HL-60 (cell line): ENCODE results near the gene TNC.

Source experiments
- DNase-seq, 2 experiments: peaks; one replicate each; pipeline ENCODE4 v3.0.0-alpha.2; 2010 to 2020; ENCODE audit warnings: low read depth in 1 of 2, low spot score in 1 of 2
- H3K27ac ChIP-seq: fragments of 250-450 bp; sonication (Bioruptor Pico); replicated peaks from 2 replicates; pipeline ENCODE4 v1.5.1; 2020; ENCODE audit warnings: mild to moderate bottlenecking, moderate library complexity
- H3K27me3 ChIP-seq: fragments of 250-450 bp; sonication (Bioruptor Pico); 2 replicates; pipeline ENCODE4 v1.5.1; 2021; ENCODE audit warnings: mild to moderate bottlenecking, moderate library complexity; ENCODE audit not compliant: insufficient read depth, poor library complexity, severe bottlenecking
- H3K4me3 ChIP-seq: replicated peaks from 2 replicates; pipeline ENCODE4 v1.5.1; 2011; ENCODE audit warnings: mild to moderate bottlenecking, control low read depth, low read length; ENCODE audit not compliant: insufficient read depth
- GABPA ChIP-seq: IDR thresholded peaks from 2 replicates; pipeline ENCODE4 v1.6.1; 2012; ENCODE audit warnings: low read depth
- POLR2AphosphoS5 ChIP-seq: IDR thresholded peaks from 2 replicates; pipeline ENCODE4 v1.6.1; 2012; ENCODE audit warnings: low read depth
- SPI1 ChIP-seq: IDR thresholded peaks from 2 replicates; pipeline ENCODE4 v1.6.1; 2012; ENCODE audit warnings: low read depth, mild to moderate bottlenecking, borderline replicate concordance
- TF ChIP-seq, protein P1 (sequence below): IDR thresholded peaks from one replicate; pipeline ENCODE4 v1.5.1; 2011; ENCODE audit warnings: low read length, control low read depth, inconsistent platforms; ENCODE audit not compliant: insufficient read depth
- TF ChIP-seq, protein P2 (sequence below): IDR thresholded peaks from 2 replicates; pipeline ENCODE4 v1.6.1; 2012; ENCODE audit warnings: low read depth; ENCODE audit not compliant: insufficient replicate concordance

Gene TNC

GRCh38 chr9:115039516-115040120, 78.3 kb downstream of the TNC start:
- DNase-seq, result no peak
- TF ChIP-seq, protein P1, sequence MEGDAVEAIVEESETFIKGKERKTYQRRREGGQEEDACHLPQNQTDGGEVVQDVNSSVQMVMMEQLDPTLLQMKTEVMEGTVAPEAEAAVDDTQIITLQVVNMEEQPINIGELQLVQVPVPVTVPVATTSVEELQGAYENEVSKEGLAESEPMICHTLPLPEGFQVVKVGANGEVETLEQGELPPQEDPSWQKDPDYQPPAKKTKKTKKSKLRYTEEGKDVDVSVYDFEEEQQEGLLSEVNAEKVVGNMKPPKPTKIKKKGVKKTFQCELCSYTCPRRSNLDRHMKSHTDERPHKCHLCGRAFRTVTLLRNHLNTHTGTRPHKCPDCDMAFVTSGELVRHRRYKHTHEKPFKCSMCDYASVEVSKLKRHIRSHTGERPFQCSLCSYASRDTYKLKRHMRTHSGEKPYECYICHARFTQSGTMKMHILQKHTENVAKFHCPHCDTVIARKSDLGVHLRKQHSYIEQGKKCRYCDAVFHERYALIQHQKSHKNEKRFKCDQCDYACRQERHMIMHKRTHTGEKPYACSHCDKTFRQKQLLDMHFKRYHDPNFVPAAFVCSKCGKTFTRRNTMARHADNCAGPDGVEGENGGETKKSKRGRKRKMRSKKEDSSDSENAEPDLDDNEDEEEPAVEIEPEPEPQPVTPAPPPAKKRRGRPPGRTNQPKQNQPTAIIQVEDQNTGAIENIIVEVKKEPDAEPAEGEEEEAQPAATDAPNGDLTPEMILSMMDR, result no peak
- TF ChIP-seq, protein P2, sequence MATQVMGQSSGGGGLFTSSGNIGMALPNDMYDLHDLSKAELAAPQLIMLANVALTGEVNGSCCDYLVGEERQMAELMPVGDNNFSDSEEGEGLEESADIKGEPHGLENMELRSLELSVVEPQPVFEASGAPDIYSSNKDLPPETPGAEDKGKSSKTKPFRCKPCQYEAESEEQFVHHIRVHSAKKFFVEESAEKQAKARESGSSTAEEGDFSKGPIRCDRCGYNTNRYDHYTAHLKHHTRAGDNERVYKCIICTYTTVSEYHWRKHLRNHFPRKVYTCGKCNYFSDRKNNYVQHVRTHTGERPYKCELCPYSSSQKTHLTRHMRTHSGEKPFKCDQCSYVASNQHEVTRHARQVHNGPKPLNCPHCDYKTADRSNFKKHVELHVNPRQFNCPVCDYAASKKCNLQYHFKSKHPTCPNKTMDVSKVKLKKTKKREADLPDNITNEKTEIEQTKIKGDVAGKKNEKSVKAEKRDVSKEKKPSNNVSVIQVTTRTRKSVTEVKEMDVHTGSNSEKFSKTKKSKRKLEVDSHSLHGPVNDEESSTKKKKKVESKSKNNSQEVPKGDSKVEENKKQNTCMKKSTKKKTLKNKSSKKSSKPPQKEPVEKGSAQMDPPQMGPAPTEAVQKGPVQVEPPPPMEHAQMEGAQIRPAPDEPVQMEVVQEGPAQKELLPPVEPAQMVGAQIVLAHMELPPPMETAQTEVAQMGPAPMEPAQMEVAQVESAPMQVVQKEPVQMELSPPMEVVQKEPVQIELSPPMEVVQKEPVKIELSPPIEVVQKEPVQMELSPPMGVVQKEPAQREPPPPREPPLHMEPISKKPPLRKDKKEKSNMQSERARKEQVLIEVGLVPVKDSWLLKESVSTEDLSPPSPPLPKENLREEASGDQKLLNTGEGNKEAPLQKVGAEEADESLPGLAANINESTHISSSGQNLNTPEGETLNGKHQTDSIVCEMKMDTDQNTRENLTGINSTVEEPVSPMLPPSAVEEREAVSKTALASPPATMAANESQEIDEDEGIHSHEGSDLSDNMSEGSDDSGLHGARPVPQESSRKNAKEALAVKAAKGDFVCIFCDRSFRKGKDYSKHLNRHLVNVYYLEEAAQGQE, result no peak
- no peak for TF ChIP-seq POLR2AphosphoS5
- no peak overlapping the region for H3K4me3 ChIP-seq
- H3K27ac ChIP-seq, result no peak overlapping the region
- no peaks in the 10 kb centered on the region for H3K27me3 ChIP-seq

- no peak overlapping the region for H3K27ac ChIP-seq
- H3K4me3 ChIP-seq, result no peak overlapping the region
- no peak for DNase-seq
- no peaks in the 10 kb centered on the region for H3K27me3 ChIP-seq
- TF ChIP-seq SPI1, result no peak
- TF ChIP-seq GABPA, result no peak
- TF ChIP-seq, protein P2, result no peak
- TF ChIP-seq POLR2AphosphoS5, result no peak
- TF ChIP-seq, protein P1, result no peak
Measured at GRCh38 chr9:115038178-115038577, 79.8 kb downstream of the TNC start.

DNA sequence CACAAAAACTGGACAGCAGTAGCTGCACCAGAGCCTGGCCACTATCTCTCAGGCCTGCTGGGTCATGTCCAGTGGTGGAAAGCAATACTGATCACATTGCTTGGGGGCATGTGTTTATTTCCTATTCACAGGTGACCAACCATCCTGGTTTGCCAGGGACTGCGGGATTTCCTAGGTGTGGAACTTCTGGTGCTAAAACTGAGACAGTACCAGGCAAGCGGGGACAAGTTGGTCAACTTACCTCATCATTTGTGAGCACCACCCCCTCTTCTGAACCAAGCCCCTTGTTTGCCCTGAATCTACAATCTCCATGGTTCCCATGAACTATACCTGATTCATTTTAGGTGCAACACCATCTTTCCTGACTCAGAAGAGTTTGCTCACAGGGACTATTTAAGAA, 81.3 kb downstream of the TNC start:
- Histone ChIP-seq H3K4me3 (no peak overlapping the region), H3K27ac (no peak overlapping the region)

More for the DNA sequence above, 81.3 kb downstream of the TNC start:
- no peaks in the 10 kb centered on the region for H3K27me3 ChIP-seq
- DNase-seq, result no peak
- TF ChIP-seq SPI1 (no peak), POLR2AphosphoS5 (no peak), GABPA (no peak)
- TF ChIP-seq, protein P2, result no peak
- TF ChIP-seq, protein P1, result no peak
